Measurements from ENCODE around the gene PIANP.

PIANP gene

GRCh38 chr12:6703631-6704030 lies 3.0 kb upstream of the PIANP start:
- no peak for DNase-seq (ENCODE audit: low spot score)

- DNase-seq (ENCODE audit: low spot score), result no peak
These were observed 608 bp upstream of the PIANP start for GRCh38 chr12:6701078-6701768.

GRCh38 chr12:6699989-6700645 lies 498 bp downstream of the PIANP start:
- no peak for DNase-seq (ENCODE audit: low spot score)

GRCh38 chr12:6699259-6699988 lies 1.2 kb downstream of the PIANP start:
- DNase-seq (ENCODE audit: low spot score), result no peak

GRCh38 chr12:6698352-6699046 lies 2.1 kb downstream of the PIANP start:
- DNase-seq (ENCODE audit: low spot score), result no peak

- peak; percentile 74 for DNase-seq (ENCODE audit: low spot score)
These were observed 2.8 kb downstream of the PIANP start for GRCh38 chr12:6697584-6698351.

GRCh38 chr12:6696690-6697583 lies 3.7 kb downstream of the PIANP start:
- no peak for DNase-seq (ENCODE audit: low spot score)

GRCh38 chr12:6695313-6696045 lies 5.1 kb downstream of the PIANP start:
- no peak for DNase-seq (ENCODE audit: low spot score)

GRCh38 chr12:6694701-6695100 lies 5.9 kb downstream of the PIANP start:
- DNase-seq (ENCODE audit: low spot score), result no peak

- DNase-seq (ENCODE audit: low spot score), result no peak
These were observed 6.7 kb downstream of the PIANP start for GRCh38 chr12:6693832-6694355.

- DNase-seq (ENCODE audit: low spot score), result no peak
These were observed 7.7 kb downstream of the PIANP start for GRCh38 chr12:6692888-6693287.

GRCh38 chr12:6691473-6691872 lies 9.1 kb downstream of the PIANP start:
- no peak for DNase-seq (ENCODE audit: low spot score)

- peak; percentile 100 for DNase-seq (ENCODE audit: low spot score)
These were observed 11.4 kb downstream of the PIANP start, which contains the start of gene ZNF384 for GRCh38 chr12:6688999-6689882. Gene ZNF384, minus strand, starts transcription at chr12:6689375. Its CDS starts 9,855 bp downstream, at chr12:6679520.

GRCh38 chr12:6688543-6688998 lies 12.0 kb downstream of the PIANP start:
- DNase-seq (ENCODE audit: low spot score), result no peak

- no peak for DNase-seq (ENCODE audit: low spot score)
These were observed 14.8 kb downstream of the PIANP start for GRCh38 chr12:6685814-6686213.

- DNase-seq (ENCODE audit: low spot score), result peak; percentile 72
These were observed 16.0 kb downstream of the PIANP start for GRCh38 chr12:6684609-6685008.

GRCh38 chr12:6676962-6677361 lies 23.7 kb downstream of the PIANP start:
- no peak for DNase-seq (ENCODE audit: low spot score)

GRCh38 chr12:6672143-6672542 lies 28.5 kb downstream of the PIANP start:
- DNase-seq (ENCODE audit: low spot score), result no peak
